ENCODE data around the gene ZCCHC2. TPM values are rescaled to one million over a fixed set of nuclear protein-coding genes. Genes with fewer than 3 reads are reported as not detected.

The ZCCHC2 gene
- total and polyA plus RNA-seq, 2 of the 13 experiments (the other 11 are each of a cell fraction or from before 2014, with no cell fraction given): 62.5 to 76.1 TPM

- TF ChIP-seq ARID5B (CRISPR knock-in tag; IDR thresholded peaks at IDR 0.05) (peak; percentile 77), ZNF160 (CRISPR knock-in tag; IDR thresholded peaks at IDR 0.05) (no peak), KDM6A (CRISPR knock-in tag; IDR thresholded peaks at IDR 0.05; ENCODE audit: low read depth) (0 out of 2 replicates have a peak, but pooled peaks have one; percentile 26), POGK (CRISPR knock-in tag; conservative IDR thresholded peaks at IDR 0.05) (no peak), ZNF552 (CRISPR knock-in tag; IDR thresholded peaks at IDR 0.05; ENCODE audit: borderline replicate concordance) (no peak), ATF2 (CRISPR knock-in tag; IDR thresholded peaks at IDR 0.05) (0 out of 2 replicates have a peak, but pooled peaks have one; percentile 45), CEBPG (CRISPR knock-in tag; IDR thresholded peaks at IDR 0.05) (peak; percentile 93), FOXO4 (CRISPR knock-in tag; conservative IDR thresholded peaks at IDR 0.05) (no peak), ASH2L (IDR thresholded peaks at IDR 0.05; ENCODE audit: insufficient read length, low read depth, low read length) (peak; percentile 47), SUZ12 (IDR thresholded peaks at IDR 0.05; ENCODE audit: low read depth, low read length) (no peak), DDIT3 (CRISPR knock-in tag; IDR thresholded peaks at IDR 0.05) (peak; percentile 54; the same call in 1 of the 2 replicates), FOXP1 (IDR thresholded peaks at IDR 0.05) (no peak), FOXP1 (CRISPR knock-in tag; IDR thresholded peaks at IDR 0.05) (peak; percentile 40; the same call in 1 of the 2 replicates), DBP (CRISPR knock-in tag; IDR thresholded peaks at IDR 0.05; ENCODE audit: not compliant biosample characterization) (no peak), ZNF503 (CRISPR knock-in tag; IDR thresholded peaks at IDR 0.05) (0 out of 2 replicates have a peak, but pooled peaks have one; percentile 23)
These were observed 13.0 kb upstream of the ZCCHC2 start (continued) for GRCh38 chr18:62509779-62510178.
